NT2/D1 (cell line): ENCODE results near the gene FGFR2.

Experiments used
- DNase-seq: peaks from one replicate; pipeline ENCODE4 v3.0.0-alpha.2; 2011; ENCODE audit warnings: low read depth, low spot score
- H3K27me3 ChIP-seq: 2 replicates; pipeline ENCODE4 v1.6.0; 2011; ENCODE audit warnings: mild to moderate bottlenecking; ENCODE audit not compliant: insufficient read length, insufficient read depth
- H3K36me3 ChIP-seq: 2 replicates; pipeline ENCODE4 v1.6.1; 2011; ENCODE audit warnings: mild to moderate bottlenecking, low read length, mixed read lengths; ENCODE audit not compliant: insufficient read depth, insufficient read length
- H3K4me1 ChIP-seq: 2 replicates; pipeline ENCODE4 v1.5.1; 2011; ENCODE audit not compliant: insufficient read depth, insufficient read length
- H3K4me3 ChIP-seq: 2 replicates; pipeline ENCODE4 v1.5.1; 2011; ENCODE audit warnings: low read depth; ENCODE audit not compliant: insufficient read length
- H3K9ac ChIP-seq: 2 replicates; pipeline ENCODE4 v1.6.0; 2011; ENCODE audit warnings: low read depth; ENCODE audit not compliant: insufficient read length
- H3K9me3 ChIP-seq: 2 replicates; pipeline ENCODE4 v1.5.1; 2011; ENCODE audit warnings: mild to moderate bottlenecking, low read length; ENCODE audit not compliant: insufficient read depth
- SUZ12 ChIP-seq: IDR thresholded peaks from 2 replicates; pipeline ENCODE4 v1.6.1; 2011; ENCODE audit not compliant: insufficient read length, insufficient read depth; ENCODE audit errors: extremely low read depth
- YY1 ChIP-seq: IDR thresholded peaks from 2 replicates; pipeline ENCODE4 v1.6.1; 2011; ENCODE audit not compliant: insufficient read length, insufficient read depth
- ZNF274 ChIP-seq: IDR thresholded peaks from 2 replicates; pipeline ENCODE4 v1.6.1; 2011; ENCODE audit warnings: mild to moderate bottlenecking, low read depth, low read length

Gene FGFR2

DNA sequence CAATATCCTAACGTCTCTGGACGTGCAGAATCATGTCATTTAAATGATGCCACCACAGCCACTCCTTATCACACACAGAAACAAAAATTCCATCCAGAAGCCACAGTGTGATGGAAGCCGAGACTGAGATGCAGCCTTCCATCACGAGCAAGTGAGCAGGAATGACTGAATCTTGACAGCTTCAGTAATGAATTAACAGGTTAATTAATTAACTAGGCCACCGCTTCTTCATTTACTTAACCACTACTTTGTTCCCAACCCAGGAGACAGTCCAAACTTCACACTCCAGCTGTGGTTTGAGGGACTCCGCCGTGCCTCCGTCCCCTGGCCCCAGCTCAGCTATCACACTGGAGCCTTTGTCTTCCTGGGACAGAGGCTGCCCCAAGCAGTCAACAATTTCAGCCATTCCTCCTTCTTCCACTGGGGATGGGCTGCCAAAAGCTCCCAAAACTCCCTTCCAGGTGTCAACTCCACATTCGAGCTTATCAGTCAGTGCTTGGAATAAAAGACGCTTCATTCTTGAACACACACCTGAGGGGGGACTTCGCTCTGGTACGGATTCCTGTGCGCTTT, 65.9 kb downstream of the FGFR2 start:
- Histone ChIP-seq H3K4me1 (peaks cover 4% of the 10 kb centered on the region), H3K27me3 (no peaks in the 10 kb centered on the region), H3K4me3 (no peak overlapping the region), H3K9ac (no peak overlapping the region), H3K36me3 (peaks cover 30% of the 10 kb centered on the region), H3K9me3 (no peaks in the 10 kb centered on the region)
- no peak for DNase-seq
- TF ChIP-seq ZNF274: no peak
- no peak for TF ChIP-seq SUZ12
- no peak for TF ChIP-seq YY1

GRCh38 chr10:121531830-121532178, 66.4 kb downstream of the FGFR2 start:
- no peak for DNase-seq
- TF ChIP-seq ZNF274 (no peak), YY1 (no peak), SUZ12 (no peak)
- Histone ChIP-seq H3K36me3 (peaks cover 27% of the 10 kb centered on the region), H3K9me3 (no peaks in the 10 kb centered on the region), H3K27me3 (no peaks in the 10 kb centered on the region), H3K9ac (no peak overlapping the region), H3K4me1 (peaks cover 4% of the 10 kb centered on the region), H3K4me3 (no peak overlapping the region)

DNA sequence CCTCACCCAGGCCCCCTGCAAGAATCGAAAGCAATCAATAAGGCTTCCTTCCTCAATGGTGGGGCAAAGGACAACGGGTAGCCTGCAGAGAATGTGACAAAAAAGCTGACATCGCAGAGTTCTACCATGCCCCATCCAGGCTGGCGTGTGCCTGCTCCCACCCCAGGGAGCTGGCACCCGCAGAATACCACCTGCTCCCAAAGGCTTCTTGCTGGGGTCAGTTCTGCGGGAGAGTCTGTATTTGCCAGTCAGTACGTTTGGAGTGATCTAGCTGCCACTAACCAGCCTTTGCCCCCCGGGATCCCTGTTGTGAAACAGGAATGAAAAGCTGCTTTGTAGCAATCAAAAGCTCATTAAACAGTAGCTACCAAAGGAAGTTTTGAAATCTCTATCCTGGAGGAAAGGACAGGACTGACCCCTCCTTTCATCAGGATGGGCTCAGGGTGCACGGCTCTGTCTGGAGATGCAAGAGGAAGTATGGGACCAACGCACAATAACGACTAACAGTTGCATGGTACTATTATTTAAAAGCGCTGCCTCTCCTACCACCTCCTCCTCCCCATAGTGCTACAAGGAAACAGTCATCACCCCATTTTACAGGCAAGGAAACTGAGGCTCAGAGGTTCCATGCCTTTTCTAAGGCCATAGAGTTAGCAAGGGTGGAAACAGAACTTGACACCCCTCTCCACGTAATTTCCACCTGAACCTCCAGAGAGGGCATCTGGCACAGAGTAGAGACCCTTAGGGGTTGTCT, 67.0 kb downstream of the FGFR2 start:
- DNase-seq: no peak
- H3K4me1 ChIP-seq: peaks cover 4% of the 10 kb centered on the region
- H3K9me3 ChIP-seq: no peaks in the 10 kb centered on the region
- peaks cover 32% of the 10 kb centered on the region for H3K36me3 ChIP-seq
- H3K4me3 ChIP-seq: no peak overlapping the region
- no peak for TF ChIP-seq SUZ12
- no peak for TF ChIP-seq YY1
- no peak for TF ChIP-seq ZNF274
- H3K9ac ChIP-seq: no peak overlapping the region
- H3K27me3 ChIP-seq: no peaks in the 10 kb centered on the region

DNA sequence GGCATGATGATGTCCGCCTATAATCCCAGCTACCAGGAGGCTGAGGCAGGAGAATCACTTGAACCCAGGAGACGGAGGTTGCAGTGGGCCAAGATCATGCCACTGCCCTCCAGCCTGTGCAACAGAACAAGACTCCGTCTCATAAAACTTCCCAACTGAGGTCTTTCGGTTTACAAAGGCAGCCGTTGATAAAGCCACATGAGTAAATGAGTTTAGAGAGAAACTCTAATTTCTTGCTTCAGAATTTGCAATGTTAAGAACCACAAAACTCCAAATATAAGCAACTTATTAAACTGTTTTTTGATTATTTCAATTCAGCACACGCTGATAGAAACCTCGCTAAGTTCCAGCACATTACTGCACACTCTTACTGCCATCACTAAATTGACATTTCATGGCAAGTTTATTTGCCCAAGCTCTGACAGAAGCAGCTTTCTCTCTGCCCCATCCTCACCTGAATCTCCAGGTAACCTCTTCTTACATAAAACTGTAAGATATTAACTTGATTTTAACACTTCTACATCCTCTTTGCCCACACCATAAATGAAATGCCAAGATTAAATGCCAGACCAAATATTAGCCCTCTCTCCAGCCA, 67.7 kb downstream of the FGFR2 start:
- no peak for DNase-seq
- no peak overlapping the region for H3K4me3 ChIP-seq
- peaks cover 4% of the 10 kb centered on the region for H3K4me1 ChIP-seq
- H3K36me3 ChIP-seq: peaks cover 31% of the 10 kb centered on the region
- H3K9me3 ChIP-seq: no peaks in the 10 kb centered on the region
- TF ChIP-seq SUZ12: no peak
- TF ChIP-seq ZNF274: no peak
- no peak for TF ChIP-seq YY1
- no peaks in the 10 kb centered on the region for H3K27me3 ChIP-seq
- H3K9ac ChIP-seq: no peak overlapping the region

GRCh38 chr10:121527690-121528089, 70.6 kb downstream of the FGFR2 start:
- TF ChIP-seq SUZ12 (no peak), YY1 (no peak), ZNF274 (no peak)
- Histone ChIP-seq H3K4me1 (peaks cover 2% of the 10 kb centered on the region), H3K4me3 (no peak overlapping the region), H3K27me3 (no peaks in the 10 kb centered on the region), H3K9me3 (no peaks in the 10 kb centered on the region), H3K36me3 (peaks cover 24% of the 10 kb centered on the region), H3K9ac (no peak overlapping the region)
- DNase-seq: no peak

DNA sequence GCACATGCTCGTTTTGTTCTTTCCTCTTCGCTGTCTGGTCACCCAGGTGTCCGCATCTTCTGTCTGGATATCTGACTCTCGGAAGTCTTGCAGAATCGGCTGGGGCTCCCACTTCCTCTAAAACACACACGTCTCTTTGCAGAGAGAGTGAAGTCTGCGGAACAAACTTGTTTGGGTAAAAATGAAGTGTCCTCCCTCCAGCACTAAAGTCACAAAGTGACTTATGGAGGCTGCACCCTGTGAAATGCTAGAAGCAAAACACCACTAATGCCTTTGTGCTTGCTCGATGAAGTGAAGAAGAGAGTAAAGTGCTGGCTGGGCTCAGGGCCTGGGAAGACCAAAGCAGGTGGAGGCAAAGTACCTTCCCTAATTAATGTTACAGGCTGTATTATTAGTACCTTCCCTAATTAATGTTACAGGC, 71.4 kb downstream of the FGFR2 start:
- no peak overlapping the region for H3K4me3 ChIP-seq
- H3K4me1 ChIP-seq: peaks cover 2% of the 10 kb centered on the region
- no peak for TF ChIP-seq YY1
- TF ChIP-seq SUZ12: no peak
- TF ChIP-seq ZNF274: no peak
- H3K27me3 ChIP-seq: no peaks in the 10 kb centered on the region
- H3K36me3 ChIP-seq: peaks cover 20% of the 10 kb centered on the region
- no peaks in the 10 kb centered on the region for H3K9me3 ChIP-seq
- no peak for DNase-seq
- no peak overlapping the region for H3K9ac ChIP-seq

DNA sequence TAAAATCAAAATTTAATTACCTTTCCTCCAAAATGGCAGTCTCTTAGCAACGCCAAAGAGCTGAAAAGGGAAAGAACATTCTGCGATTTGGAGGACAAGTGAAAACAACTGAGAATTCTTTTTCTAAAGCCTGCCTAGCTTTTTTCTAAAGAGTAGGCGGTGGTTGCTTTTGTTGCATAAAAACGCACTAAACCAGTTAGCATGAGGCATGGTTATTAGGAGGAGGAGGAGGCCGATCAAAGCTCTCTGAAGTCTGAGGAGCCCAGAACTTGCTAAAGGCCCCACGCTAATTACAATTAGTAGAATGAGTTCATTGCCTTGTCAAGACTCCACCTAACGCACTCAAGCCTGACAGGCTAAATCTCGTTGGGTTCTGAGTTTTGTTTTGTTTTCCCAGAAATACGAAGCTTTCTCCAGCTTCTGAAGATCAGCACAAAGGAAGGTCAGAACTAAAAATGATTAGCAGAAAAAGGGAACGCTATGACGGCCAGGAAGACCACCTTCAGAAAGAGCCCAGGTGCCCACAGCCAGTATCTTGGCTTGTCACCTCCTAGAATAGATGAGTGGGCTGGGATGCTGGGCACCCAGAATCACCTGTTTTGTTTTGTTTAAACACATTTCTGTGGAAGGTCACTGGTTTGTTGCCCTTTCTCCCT, 72.0 kb downstream of the FGFR2 start:
- Histone ChIP-seq H3K27me3 (no peaks in the 10 kb centered on the region), H3K4me1 (peaks cover 2% of the 10 kb centered on the region), H3K36me3 (peaks cover 15% of the 10 kb centered on the region), H3K9ac (no peak overlapping the region), H3K9me3 (no peaks in the 10 kb centered on the region), H3K4me3 (no peak overlapping the region)
- DNase-seq: no peak
- TF ChIP-seq ZNF274: no peak
- TF ChIP-seq YY1: no peak
- TF ChIP-seq SUZ12: no peak
